ENCODE data around the gene PARD3B.
A peak's percentile ranks its signal among the peaks of the same experiment; 100 is the strongest.

PARD3B gene

GRCh38 chr2:205030695-205031094, 485.4 kb downstream of the PARD3B start:
- DNase-seq: no peak

- DNase-seq: no peak
Observed at GRCh38 chr2:205032093-205032551, 486.8 kb downstream of the PARD3B start.

GRCh38 chr2:205033431-205033830, 488.2 kb downstream of the PARD3B start:
- no peak for DNase-seq

GRCh38 chr2:205034034-205034433, 488.8 kb downstream of the PARD3B start:
- DNase-seq: no peak

- DNase-seq: no peak
Observed at GRCh38 chr2:205040323-205040722, 495.0 kb downstream of the PARD3B start.

- DNase-seq: no peak
Observed at GRCh38 chr2:205041472-205042130, 496.3 kb downstream of the PARD3B start.

GRCh38 chr2:205043285-205043684, 498.0 kb downstream of the PARD3B start:
- no peak for DNase-seq

- no peak for DNase-seq
Observed at GRCh38 chr2:205045706-205046105, 500.4 kb downstream of the PARD3B start.

GRCh38 chr2:205047273-205047839, 502.1 kb downstream of the PARD3B start:
- DNase-seq: peak; percentile 91

GRCh38 chr2:205051417-205051816, 506.1 kb downstream of the PARD3B start:
- no peak for DNase-seq

- no peak for DNase-seq
Observed at GRCh38 chr2:205052781-205053180, 507.5 kb downstream of the PARD3B start.

GRCh38 chr2:205053827-205054410, 508.6 kb downstream of the PARD3B start:
- DNase-seq: peak; percentile 37

- DNase-seq: no peak
Observed at GRCh38 chr2:205054789-205055188, 509.5 kb downstream of the PARD3B start.

- no peak for DNase-seq
Observed at GRCh38 chr2:205055251-205055650, 510.0 kb downstream of the PARD3B start.

- DNase-seq: no peak
Observed at GRCh38 chr2:205056151-205056561, 510.9 kb downstream of the PARD3B start.

- no peak for DNase-seq
Observed at GRCh38 chr2:205058409-205058808, 513.1 kb downstream of the PARD3B start.

GRCh38 chr2:205060269-205060668, 515.0 kb downstream of the PARD3B start:
- no peak for DNase-seq

- no peak for DNase-seq
Observed at GRCh38 chr2:205066081-205066480, 520.8 kb downstream of the PARD3B start.

GRCh38 chr2:205069928-205070327, 524.7 kb downstream of the PARD3B start:
- no peak for DNase-seq

GRCh38 chr2:205070889-205071288, 525.6 kb downstream of the PARD3B start:
- DNase-seq: no peak

GRCh38 chr2:205073433-205074020, 528.3 kb downstream of the PARD3B start:
- DNase-seq: no peak

GRCh38 chr2:205076405-205076804, 531.1 kb downstream of the PARD3B start:
- no peak for DNase-seq

- DNase-seq: no peak
Observed at GRCh38 chr2:205077159-205077558, 531.9 kb downstream of the PARD3B start.

- DNase-seq: no peak
Observed at GRCh38 chr2:205078762-205079161, 533.5 kb downstream of the PARD3B start.

Measured in NCI-H146 (cell line).